ENCODE measurements around the gene TPM4.
"Not testable (repeated sequence)": the region's sequence is repeated elsewhere in the genome, so short reads cannot be mapped to it uniquely, and the experiment has no call there.

TPM4 gene

DNA sequence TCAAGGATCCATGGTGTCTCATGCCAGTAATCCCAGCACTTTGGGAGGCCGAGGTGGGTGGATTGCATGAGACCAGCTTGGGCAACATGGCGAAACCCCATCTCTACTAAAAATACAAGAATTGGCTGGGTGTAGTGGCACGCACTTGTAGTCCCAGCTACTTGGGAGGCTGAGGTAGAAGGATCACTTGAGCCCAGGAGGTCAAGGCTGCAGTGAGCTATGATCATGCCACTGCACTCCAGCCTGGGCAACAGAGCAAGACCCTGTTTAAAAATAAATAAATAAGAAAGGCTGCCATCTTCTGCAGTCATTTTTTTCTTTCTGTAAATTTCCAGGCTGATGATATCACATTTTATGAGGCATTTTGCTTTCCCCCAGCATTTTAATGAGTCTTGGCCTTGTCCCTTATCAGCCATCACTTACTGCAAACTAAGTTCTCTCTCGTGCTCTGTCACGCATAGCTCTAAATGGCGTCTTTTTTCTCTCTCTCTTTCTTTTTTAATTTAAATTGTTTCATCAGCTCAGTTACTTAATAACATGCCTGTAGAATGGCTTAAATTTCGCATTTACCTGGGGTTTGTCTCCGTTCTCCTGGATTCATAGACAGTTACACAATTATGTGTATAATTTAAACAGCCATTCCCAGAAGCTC lies 23.1 kb downstream of the TPM4 start:
- DNase-seq, result not testable (repeated sequence)

DNA sequence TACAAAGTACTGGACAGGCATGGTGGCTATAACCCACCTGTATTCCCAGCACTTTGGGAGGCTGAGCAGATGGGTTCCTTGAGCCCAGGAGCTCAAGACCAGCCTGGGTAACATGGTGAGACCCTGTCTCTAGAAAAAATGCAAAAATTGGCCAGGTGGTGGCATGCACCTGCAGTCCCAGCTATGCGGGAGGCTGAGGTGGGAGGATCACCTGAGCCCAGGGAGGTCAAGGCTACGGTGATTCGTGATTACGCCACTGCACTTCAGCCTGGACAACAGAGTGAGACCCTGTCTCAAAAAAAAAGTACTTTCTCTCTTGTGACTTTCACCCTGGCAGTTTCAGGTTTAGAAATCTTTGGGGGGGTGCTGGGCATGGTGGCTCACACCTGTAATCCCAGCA lies 24.2 kb downstream of the TPM4 start:
- DNase-seq, result no peak

DNA sequence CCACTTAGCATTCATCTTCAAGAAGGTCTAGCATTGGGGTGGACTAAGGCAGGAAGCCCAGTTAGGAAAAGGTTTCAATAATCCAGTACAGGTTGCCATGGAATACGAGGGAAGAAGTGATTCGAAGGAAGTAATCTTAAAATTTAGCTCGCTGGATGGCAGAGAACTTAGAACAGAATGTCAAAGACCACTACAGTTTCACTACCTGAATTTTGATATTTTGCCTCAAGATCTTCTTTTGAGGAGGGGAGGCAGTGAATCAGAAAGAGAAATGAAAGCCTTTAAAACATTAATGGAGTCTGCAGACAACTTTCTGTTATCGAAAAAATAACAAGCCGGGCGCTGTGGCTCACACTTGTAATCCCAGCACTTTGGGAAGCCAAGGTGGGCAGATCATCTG lies 28.4 kb downstream of the TPM4 start:
- no peak for DNase-seq

DNA sequence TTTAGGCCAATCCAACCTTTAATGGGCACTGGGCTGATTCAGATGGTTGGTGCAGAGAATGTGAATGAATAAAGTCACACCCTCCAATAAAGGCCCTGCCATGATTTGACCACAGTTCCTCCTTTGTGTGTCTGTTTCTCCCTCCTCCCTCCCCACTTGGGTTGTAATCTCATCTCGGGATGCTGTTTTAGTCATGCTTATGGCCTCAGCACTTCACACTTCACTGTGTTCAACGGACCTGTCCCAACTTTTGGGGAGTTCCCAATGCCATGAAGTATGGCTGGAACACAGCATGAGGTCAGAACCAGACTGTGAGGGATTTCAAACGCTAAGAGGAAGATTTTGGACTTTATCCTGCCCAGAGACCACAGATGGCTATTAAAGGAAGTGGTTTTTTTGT lies 29.8 kb downstream of the TPM4 start:
- no peak for DNase-seq

DNA sequence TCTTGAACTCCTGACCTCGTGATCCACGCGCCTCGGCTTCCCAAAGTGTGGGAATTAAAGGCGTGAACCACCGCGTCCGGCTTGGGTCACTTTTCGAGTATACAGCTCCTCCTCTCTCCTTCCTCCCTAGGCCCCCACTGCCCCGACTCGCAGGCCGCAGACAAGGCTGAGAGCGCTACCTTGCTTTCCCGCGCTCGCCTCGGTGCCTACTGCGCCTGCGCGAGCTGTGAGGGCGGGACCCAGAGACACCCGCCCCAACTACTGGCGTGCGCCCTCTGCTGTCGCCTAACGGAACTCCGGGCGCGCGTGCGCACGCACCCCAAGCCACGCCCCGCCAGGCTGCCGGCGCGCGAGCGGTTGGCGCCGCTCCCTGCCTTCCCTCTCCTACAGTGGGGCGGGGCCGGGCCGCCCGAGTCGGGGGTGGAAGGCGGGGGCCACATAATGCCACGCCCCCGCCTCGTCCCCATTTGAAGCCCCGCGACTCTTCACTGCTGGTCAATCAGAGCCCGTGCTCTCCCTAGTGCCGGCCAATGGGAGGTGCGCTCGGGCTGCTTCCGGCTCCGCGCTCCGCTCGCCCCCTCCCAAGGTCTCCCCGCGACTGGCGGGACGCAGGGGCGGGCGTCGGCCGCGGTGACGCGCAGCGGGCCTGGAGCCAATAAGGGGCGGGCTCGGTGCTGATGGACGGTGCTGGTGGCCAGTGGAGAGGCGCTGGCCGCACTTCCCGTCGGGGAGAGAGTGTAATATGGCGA lies 35.0 kb downstream of the TPM4 start, which contains the start of gene RAB8A:
RAB8A (plus strand) TSS at position 730 of the 749 bp plus-strand sequence; CDS start at position 743, 13 bp downstream.
- peak; percentile 99 for DNase-seq

DNA sequence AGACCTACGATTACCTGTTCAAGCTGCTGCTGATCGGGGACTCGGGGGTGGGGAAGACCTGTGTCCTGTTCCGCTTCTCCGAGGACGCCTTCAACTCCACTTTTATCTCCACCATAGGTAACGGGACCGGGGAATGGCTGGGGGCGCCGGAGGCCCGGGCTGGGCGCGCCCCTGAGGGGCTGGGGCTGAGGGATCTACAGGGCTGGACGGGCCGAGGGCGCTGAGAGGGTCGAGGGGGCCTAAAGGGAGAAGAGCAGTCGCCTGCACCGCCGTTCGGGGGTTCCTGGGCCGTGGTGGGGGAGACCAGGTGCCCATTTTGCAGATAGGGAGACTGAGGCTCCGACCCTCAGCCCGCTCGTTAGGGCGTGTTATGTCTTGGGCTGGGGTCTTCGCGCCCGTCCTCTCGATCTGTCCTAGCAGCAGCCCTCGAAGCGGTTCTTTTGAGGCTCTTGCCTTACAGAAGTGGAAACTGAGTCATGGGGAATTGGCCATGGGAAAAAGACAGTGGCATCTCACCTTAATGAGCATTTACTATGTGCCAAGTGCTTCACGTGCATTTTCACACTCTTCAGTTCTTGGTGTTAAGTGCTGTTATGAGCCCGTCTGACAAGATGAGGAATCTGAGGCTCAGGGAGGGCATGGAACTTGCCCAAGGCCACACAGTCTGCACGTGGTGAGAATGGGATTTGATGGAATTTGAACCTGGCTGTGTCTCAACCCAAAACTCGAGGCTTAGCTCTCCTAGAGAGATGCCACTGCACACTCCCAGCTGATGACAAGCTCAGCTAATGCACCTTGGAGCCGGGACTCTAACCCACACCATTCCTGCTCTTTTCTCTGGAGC lies 35.8 kb downstream of the TPM4 start:
- DNase-seq, result no peak

DNA sequence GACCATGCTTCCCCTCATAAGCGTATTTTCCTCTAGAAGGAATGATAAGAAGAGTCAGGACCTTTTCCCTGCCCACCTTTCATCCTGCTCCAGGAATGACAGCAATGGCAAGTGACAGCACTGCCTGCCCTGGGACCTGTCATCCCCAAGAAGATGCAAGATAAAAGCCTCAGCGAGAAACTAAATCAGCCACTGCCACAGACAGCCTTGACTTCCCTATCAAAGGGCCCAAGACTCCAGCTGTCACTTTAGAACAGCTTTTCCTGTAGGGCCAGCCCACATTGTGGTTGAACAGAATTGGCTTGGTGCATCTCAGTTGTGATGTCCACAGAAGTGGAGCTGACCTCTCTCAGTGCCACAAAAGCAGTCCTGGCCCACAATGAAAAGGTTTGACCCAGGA lies 36.5 kb downstream of the TPM4 start:
- DNase-seq, result no peak

DNA sequence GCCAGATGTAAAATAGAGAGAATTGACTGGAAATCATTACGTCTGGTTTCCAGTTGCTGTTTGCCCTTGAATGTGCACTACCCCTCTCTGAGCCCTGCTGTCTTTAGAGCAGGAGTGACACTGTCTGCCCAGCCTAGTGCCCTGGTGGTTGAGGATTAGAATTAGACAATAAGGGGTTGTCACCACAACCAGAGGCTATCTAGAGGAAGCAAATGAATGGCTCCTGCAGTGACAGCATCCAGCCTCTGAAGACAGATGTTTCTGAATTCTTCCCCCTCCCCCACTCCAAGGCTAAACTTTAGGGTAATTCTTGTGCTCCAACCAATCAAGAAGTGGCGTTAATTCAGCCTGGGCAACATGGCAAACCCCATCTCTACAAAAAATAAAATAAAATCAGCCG lies 37.4 kb downstream of the TPM4 start:
- DNase-seq, result no peak

DNA sequence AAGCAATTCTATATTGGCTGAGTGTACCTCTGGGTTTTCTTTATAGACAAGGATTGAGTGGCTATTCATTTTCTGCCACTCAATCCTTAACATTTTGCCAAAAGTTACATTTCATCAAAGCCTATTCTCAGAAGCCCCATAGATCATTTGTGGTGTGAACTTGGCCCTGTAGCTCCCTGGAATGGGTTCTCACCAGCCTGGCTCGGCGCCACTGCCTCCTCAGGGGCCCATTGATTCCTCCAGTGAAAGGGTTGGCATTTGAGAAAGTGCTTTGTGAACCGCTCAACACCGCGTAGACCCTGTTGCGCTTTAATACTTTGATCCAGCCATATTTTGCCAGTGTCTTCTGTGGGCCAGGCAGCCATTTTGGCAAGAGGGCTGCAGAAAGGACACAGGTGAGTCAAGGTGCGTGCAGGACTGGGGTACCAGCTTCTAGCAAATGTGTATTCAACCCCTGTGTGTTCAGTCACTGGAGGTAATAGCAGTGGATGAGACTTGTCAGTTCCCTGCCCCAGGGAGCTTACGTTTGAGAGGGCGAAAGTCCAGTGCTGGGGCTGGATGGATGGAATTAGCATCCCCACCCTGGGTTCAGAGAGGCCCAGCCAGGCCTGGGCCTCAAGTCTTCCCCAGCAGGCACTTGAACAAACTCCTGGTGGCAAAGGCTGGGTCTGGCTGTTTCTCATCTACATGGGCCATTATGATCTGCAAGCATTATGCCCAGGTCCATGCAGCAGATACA lies 39.2 kb downstream of the TPM4 start:
- no peak for DNase-seq

DNA sequence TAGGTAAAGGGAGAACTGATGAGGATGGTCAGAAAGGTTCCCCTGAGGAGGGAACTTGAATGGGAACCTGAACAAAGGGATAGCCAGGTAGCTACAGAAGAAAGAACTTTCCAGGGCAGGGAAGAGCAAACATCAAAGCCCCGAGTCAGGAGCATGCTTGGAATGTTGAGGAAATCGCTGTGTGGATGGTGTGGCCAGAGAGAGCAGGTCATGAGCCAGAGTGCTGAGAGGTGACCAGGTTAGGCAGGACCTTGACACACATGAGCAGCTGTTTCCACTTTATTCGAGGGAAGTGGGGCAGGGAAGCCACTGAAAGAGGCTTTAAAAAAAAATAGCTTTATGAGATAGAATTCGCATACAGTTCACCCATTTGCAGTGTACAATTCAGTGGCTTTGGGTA lies 39.8 kb downstream of the TPM4 start:
- DNase-seq, result no peak

DNA sequence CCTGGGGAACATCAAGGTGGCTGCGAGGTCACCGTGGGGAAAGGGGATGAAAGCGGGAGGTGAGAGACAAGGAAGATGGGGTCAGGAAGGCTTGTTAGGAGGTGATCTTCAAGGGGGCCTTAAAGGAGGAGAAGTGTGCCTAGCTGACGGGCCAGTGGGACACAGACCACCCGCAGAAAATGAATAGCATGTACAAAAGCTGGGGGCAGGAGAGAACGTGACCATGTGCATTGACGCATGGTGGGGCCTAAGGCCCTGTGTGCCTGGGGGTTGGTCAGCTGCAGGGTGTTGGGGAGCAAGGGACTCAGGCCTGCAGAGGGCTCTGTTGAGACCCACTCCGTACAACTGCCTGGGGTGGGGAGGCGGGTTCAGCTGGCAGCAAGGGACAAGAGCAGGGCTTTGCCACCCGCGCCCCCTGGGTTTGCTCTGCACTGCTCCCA lies 41.3 kb downstream of the TPM4 start:
- DNase-seq, result no peak

DNA sequence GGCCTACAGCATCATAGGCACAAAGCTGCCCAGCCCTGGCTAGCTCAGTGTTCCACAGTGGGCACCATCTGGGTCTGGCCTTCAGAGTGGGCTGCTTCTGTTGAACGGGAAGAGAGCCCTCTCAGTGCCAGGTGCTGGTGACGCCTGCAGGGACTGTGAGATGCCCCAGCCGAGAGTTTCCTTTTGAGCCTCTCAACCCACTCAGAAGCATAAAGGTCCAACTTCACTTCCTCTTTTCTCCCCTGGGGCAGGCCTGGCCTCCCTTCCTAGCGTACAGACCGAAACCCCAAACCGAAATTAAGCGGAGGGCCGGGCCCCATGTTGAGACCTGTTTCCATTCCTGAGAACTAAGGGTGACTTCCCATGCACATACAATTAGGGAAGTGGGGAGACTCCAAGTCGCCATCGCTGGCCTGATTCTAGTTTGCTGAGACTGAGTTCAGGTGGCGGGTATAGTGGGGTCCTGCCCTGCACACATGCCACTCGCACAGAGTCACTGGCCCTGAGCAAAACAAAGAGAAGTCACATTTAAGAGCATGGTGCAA lies 42.3 kb downstream of the TPM4 start:
- DNase-seq, result peak; percentile 51

DNA sequence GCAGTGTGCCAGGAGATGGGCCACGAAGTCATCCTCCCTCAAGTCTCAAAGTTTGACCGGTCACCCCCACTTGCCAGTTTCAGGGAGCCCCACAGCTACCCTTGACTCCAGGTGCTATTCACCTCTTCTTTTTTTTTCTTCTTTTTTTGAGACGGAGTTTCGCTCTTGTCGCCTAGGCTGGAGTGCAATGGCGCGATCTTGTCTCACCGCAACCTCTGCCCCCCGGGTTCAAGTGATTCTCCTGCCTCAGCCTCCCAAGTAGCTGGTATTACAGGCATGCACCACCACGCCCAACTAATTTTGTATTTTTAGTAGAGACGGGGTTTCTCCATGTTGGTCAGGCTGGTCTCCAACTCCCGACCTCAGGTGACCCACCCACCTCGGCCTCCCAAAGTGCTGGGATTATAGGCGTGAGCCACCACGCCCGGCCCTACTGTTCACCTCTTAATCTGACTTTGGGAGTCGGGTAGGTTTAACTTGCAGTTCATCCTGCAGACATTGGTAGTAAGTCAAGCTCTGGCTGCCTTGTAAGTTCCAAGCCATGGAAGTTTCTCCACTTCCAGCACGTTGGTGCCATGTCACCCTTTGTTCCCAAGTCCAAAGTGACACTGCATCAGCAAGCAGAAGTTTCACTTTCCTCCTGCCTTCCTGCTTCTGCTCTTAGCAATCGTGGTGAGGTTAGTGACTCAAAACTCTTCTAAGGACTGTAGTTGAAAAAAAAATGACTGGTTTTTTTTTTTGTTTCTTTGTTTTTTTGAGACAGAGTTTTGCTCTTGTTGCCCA lies 43.0 kb downstream of the TPM4 start:
- DNase-seq, result peak; percentile 39

DNA sequence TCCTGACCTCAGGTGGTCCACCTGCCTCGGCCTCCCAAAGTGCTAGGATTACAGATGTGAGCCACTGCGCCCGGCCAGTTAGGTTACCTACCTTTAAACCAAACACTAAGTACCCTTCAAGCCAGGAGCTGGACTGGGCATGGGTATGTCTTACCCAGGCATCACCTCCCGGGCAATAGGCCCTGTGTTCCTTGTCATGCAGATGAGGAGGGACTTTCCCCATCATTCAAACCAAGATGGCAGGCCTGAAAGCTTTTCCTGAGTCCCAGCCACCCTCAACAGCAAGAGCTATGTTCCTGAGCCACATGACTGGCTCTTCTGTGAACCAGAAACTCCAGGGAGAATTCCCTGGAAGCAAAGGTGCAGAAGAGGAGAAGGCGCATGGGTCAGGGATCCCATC lies 44.8 kb downstream of the TPM4 start:
- DNase-seq, result no peak

DNA sequence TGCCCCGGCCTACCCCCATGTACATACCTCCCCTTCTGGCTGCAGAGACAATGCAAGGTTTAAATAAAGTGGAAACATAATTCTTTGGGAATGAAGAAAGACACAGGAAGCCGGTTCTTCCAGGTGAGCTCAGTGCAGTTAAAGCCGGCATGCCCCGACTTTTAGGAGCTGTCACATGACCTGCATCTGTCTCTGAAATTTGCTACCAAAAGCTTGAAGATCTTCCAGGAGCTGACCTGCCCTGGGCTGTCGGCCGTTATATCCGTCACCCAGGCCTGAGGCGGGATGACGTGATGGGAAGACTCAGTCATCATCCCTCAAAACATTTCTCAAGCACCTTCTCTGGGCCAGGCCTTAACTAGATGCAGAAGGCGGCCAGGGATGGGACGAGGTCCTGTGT lies 45.7 kb downstream of the TPM4 start:
- DNase-seq, result no peak

DNA sequence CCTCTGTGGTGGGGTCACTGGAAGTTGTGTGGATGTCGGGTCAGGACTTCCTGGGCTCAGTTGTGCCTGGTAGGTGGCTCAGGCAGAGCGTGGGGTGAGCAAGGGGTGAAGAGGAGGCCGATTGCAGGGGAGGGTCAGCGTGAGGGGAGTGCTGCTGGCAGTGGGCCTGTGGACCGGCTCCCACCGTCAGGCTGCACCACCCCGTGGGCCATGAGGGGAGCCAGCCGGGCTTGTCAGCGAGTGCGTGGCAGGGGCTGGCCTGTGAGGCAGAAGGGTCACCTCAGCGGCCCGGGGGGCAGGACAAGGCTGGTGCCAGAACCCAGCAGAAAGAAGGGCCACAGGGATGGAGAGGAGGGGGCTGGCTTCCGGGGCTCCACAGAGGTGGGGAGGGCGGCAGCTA lies 48.7 kb downstream of the TPM4 start:
- DNase-seq, result no peak

DNA sequence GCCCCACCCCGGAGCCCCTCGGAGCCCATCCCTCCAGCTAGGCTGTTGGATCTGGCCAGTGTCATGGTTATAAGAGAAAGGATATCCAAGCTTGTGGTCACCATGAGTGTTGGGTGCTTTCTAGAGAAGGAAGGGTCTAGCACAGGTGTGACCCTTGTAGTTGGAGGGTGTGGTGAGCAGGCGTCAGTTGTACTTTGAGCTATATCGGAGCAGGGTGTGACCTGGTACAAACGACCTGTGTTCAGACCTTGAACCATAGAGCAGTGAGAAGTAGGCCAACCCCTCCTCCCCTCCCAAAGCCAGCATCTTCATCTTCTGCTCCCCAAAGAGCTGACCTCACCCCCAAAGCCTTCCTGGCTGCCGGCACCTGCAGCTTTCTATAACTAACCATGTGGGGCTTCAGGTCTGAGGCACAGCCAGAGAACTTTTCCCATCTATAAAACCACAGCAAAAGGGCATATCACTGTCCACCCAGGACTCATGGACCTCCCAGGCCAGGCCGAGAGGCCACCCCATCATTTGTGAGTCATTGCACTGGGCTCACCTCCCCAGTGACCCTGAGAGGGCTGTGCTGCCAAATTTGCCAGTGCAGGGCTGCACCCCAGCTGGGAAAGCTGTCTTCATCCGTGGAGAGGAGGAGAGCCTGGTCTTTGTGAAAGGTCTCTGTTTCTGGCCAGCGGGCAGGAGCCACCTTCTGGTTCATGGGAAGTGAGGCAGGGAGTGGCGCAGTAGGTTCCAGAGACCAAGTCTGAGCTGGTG lies 49.6 kb downstream of the TPM4 start:
- DNase-seq, result no peak

DNA sequence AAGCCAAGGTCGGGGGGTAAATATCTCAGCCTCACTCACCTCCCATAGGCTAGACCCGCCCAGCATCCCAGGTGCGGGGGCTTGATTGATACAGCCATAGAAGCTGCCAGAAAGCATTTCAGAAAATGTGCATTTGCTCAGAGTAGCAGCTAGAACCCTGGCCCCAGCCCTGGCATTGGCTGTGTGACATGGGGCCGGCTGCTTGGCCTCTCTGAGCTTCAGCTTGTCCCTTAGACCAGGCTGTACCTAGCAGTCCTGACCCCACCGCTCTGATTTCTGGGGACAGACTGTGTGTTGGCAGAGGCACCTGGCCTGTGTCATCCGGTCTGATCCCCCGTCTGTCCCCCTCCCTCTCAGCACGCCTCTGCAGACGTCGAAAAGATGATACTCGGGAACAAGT lies 50.8 kb downstream of the TPM4 start:
- DNase-seq, result no peak

DNA sequence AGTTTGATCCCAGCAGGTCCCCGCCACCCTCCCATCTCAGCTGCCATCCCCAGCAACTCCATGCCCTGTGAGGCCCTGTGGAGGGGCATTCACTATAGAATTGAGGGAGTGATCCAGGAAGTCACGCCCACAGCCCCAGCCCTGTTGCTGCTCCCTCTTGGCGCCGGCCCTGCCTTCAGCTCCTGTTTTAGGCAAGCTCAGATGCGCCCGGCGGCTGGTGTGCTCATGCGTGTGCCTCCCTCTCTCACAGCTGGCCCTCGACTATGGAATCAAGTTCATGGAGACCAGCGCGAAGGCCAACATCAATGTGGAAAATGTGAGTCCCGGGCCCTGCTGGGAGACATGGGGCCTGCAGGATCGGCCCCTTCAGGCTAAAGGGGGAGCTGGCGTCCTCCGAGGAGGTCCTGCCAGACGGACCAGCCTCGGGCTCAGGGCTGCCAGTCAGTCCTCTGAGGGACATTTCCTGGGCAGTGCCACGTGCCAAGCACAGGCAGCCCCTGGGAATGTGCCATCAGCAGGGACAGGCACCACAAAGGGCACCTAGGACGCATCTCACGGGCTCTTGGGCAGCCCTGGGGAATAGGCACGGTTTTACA lies 51.6 kb downstream of the TPM4 start:
- DNase-seq, result no peak

DNA sequence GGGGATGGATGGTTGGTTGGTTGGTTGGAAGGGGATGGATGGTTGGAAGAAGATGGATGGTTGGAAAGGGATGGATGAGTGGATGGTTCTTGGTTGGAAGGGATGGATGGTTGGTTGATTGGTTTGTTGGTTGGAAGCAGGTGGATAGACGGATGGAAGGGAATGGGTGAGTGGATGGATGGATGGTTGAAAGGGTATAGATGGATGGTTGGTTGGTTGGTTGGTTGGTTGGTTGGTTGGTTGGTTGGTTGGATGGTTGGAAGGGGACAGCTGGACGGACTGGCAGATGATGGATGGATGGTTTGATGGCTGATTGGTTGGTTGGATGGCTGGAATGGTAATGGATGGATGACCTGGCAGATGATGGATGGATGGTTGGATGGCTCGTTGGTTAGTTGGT lies 55.4 kb downstream of the TPM4 start:
- DNase-seq, result no peak

DNA sequence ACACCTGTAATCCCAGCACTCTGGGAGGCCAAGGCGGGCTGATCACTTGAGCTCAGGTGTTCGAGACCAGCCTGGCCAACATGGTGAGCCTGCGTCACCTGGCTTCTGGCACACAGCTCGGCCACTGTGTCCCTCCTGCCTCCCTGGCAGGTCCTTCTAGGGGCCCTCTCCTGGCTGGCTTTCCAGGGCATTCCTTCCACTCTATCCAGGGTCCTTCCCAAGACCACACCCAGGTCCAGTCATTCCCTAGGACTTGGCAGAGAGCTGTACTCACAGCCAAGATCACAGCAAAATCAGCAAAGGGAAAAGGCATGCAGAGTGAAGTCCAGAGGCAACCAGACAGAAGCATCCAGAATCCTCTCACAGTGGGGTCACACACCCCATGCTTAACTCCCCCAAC lies 57.5 kb downstream of the TPM4 start:
- DNase-seq, result no peak
